Neural cell (in vitro differentiated cells): ENCODE results near the gene SHOX. TPM values are rescaled to one million over a fixed set of nuclear protein-coding genes. Genes with fewer than 3 reads are reported as not detected.

ENCODE experiments used
- H2AFZ ChIP-seq: fragments of 200-600, 300-800 bp; sonication (generic), shearing (Covaris generic); 2 replicates; pipeline ENCODE4 v1.6.0; 2014; ENCODE audit warnings: low read depth, mild to moderate bottlenecking, antibody characterized with exemption, low read length, moderate library complexity
- H3F3A ChIP-seq: fragments of 200-600 bp; shearing (Covaris generic); 2 replicates; pipeline ENCODE4 v1.6.1; 2016; ENCODE audit warnings: mild to moderate bottlenecking, moderate library complexity, mixed read lengths, antibody characterized with exemption, low read length; ENCODE audit not compliant: insufficient read depth, poor library complexity, severe bottlenecking
- H3K27ac ChIP-seq: fragments of 200-600, 300-800 bp; sonication (generic), shearing (Covaris generic); 2 replicates; pipeline ENCODE4 v1.5.1; 2014; ENCODE audit warnings: mild to moderate bottlenecking, low read length, moderate library complexity
- H3K27me3 ChIP-seq: fragments of 300-800, 200-600 bp; sonication (generic), shearing (Covaris generic); 2 replicates; pipeline ENCODE4 v1.6.0; 2014; ENCODE audit warnings: mild to moderate bottlenecking, low read depth, low read length, moderate library complexity; ENCODE audit not compliant: insufficient read depth
- H3K36me3 ChIP-seq: fragments of 300-800, 200-600 bp; sonication (generic), shearing (Covaris generic); 2 replicates; pipeline ENCODE4 v1.5.1; 2014; ENCODE audit warnings: mild to moderate bottlenecking, antibody characterized with exemption, low read length, moderate library complexity; ENCODE audit not compliant: insufficient read depth
- H3K4me2 ChIP-seq: fragments of 300-800, 200-600 bp; sonication (generic), shearing (Covaris generic); 2 replicates; pipeline ENCODE4 v1.6.0; 2014; ENCODE audit warnings: mild to moderate bottlenecking, low read length
- H3K4me3 ChIP-seq: fragments of 300-800, 200-600 bp; sonication (generic), shearing (Covaris generic); 2 replicates; pipeline ENCODE4 v1.5.1; 2014; ENCODE audit warnings: mild to moderate bottlenecking, low read length, moderate library complexity
- H3K79me2 ChIP-seq: fragments of 200-600 bp; shearing (Covaris generic); replicated peaks from 2 replicates; pipeline ENCODE4 v1.6.0; 2014; ENCODE audit warnings: mild to moderate bottlenecking, low read length, moderate library complexity; ENCODE audit not compliant: insufficient read depth
- H3K9ac ChIP-seq: fragments of 300-800, 200-600 bp; sonication (generic), shearing (Covaris generic); 2 replicates; pipeline ENCODE4 v1.6.1; 2016; ENCODE audit warnings: mild to moderate bottlenecking, low read length, mixed read lengths
- H3K9me2 ChIP-seq: fragments of 200-600 bp; shearing (Covaris generic); 2 replicates; pipeline ENCODE4 v1.6.1; 2016; ENCODE audit warnings: mild to moderate bottlenecking, low read length, mixed read lengths; ENCODE audit not compliant: insufficient read depth
- H3K9me3 ChIP-seq: fragments of 200-600, 300-800 bp; sonication (generic), shearing (Covaris generic); 2 replicates; pipeline ENCODE4 v1.6.1; 2016; ENCODE audit warnings: mild to moderate bottlenecking, mixed run types, low read length, moderate library complexity, mixed read lengths
- H4K20me1 ChIP-seq: fragments of 200-600 bp; shearing (Covaris generic); 2 replicates; pipeline ENCODE4 v1.6.1; 2016; ENCODE audit warnings: mild to moderate bottlenecking, mixed run types; ENCODE audit not compliant: insufficient read depth
- EP300 ChIP-seq: fragments of 450-650 bp; conservative IDR thresholded peaks from 2 replicates; pipeline ENCODE4 v1.6.1; 2014; ENCODE audit warnings: antibody characterized with exemption, mild to moderate bottlenecking, moderate library complexity; ENCODE audit not compliant: poor library complexity, severe bottlenecking
- EZH2 ChIP-seq: fragments of 200-600, 300-800 bp; shearing (Covaris generic), sonication (generic); IDR thresholded peaks from 2 replicates; pipeline ENCODE4 v1.6.1; 2014; ENCODE audit warnings: antibody characterized with exemption, low read length, borderline replicate concordance, mild to moderate bottlenecking; ENCODE audit not compliant: insufficient read depth, poor library complexity, severe bottlenecking
- MXI1 ChIP-seq: fragments of 450-650 bp; conservative IDR thresholded peaks from 2 replicates; pipeline ENCODE4 v1.6.1; 2014; ENCODE audit warnings: antibody characterized with exemption, mild to moderate bottlenecking; ENCODE audit not compliant: poor library complexity, severe bottlenecking
- POLR2AphosphoS5 ChIP-seq: IDR thresholded peaks from 2 replicates; pipeline ENCODE4 v1.6.1; 2012
- RAD21 ChIP-seq: fragments of 450-650 bp; conservative IDR thresholded peaks from 2 replicates; pipeline ENCODE4 v1.6.1; 2014; ENCODE audit warnings: antibody characterized with exemption, mild to moderate bottlenecking, moderate library complexity
- REST ChIP-seq: IDR thresholded peaks from 2 replicates; pipeline ENCODE4 v1.6.1; 2012; ENCODE audit warnings: borderline replicate concordance
- SMC3 ChIP-seq: fragments of 450-650 bp; conservative IDR thresholded peaks from 2 replicates; pipeline ENCODE4 v1.6.1; 2014; ENCODE audit warnings: antibody characterized with exemption, mild to moderate bottlenecking, moderate library complexity; ENCODE audit not compliant: poor library complexity
- TAF1 ChIP-seq: IDR thresholded peaks from 2 replicates; pipeline ENCODE4 v1.6.1; 2012; ENCODE audit warnings: low read depth
- polyA plus RNA-seq: library from polyadenylated mRNA; depleted of rRNA; stranded (reverse); fragments of >200 nt; gene quantifications from 2 replicates; pipeline ENCODE4 v1.2.3, GENCODE V29; 2014
- TF ChIP-seq, protein P1 (sequence below): fragments of 450-650 bp; IDR thresholded peaks from 2 replicates; pipeline ENCODE4 v1.5.1; 2014; ENCODE audit warnings: antibody characterized with exemption, mild to moderate bottlenecking, moderate library complexity; ENCODE audit not compliant: poor library complexity, severe bottlenecking

SHOX gene
- polyA plus RNA-seq, 1 donor from 2014 or later: not detected

- no peak overlapping the region for H3K27ac ChIP-seq
- no peaks in the 10 kb centered on the region for H3K9me2 ChIP-seq
- H3K9ac ChIP-seq: no peak overlapping the region
- no peaks in the 10 kb centered on the region for H3K9me3 ChIP-seq
- no peak overlapping the region for H2AFZ ChIP-seq
- H3K36me3 ChIP-seq: no peaks in the 10 kb centered on the region
- no peak overlapping the region for H3K4me2 ChIP-seq
- TF ChIP-seq EZH2: no peak
- TF ChIP-seq TAF1: no peak
- no peak for TF ChIP-seq MXI1
- TF ChIP-seq SMC3: no peak
- TF ChIP-seq, protein P1, sequence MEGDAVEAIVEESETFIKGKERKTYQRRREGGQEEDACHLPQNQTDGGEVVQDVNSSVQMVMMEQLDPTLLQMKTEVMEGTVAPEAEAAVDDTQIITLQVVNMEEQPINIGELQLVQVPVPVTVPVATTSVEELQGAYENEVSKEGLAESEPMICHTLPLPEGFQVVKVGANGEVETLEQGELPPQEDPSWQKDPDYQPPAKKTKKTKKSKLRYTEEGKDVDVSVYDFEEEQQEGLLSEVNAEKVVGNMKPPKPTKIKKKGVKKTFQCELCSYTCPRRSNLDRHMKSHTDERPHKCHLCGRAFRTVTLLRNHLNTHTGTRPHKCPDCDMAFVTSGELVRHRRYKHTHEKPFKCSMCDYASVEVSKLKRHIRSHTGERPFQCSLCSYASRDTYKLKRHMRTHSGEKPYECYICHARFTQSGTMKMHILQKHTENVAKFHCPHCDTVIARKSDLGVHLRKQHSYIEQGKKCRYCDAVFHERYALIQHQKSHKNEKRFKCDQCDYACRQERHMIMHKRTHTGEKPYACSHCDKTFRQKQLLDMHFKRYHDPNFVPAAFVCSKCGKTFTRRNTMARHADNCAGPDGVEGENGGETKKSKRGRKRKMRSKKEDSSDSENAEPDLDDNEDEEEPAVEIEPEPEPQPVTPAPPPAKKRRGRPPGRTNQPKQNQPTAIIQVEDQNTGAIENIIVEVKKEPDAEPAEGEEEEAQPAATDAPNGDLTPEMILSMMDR: no peak
- no peak for TF ChIP-seq RAD21
- no peak for TF ChIP-seq EP300
- no peak for TF ChIP-seq REST
- no peak for TF ChIP-seq POLR2AphosphoS5
- H3K79me2 ChIP-seq: no peaks in the 10 kb centered on the region
- H3K4me3 ChIP-seq: no peak overlapping the region
- H4K20me1 ChIP-seq: no peaks in the 10 kb centered on the region
- peaks cover 27% of the 10 kb centered on the region for H3K27me3 ChIP-seq
- no peaks in the 10 kb centered on the region for H3F3A ChIP-seq
These were observed 18.6 kb downstream of the SHOX start for GRCh38 chrX:649166-649565.

GRCh38 chrX:650324-650723 is 19.7 kb downstream of the SHOX start:
- Histone ChIP-seq H2AFZ (no peak overlapping the region), H3K4me2 (no peak overlapping the region), H3K27ac (no peak overlapping the region), H3K79me2 (no peaks in the 10 kb centered on the region), H3K4me3 (no peak overlapping the region), H3K27me3 (peaks cover 15% of the 10 kb centered on the region), H3K9me2 (no peaks in the 10 kb centered on the region), H3K9ac (no peak overlapping the region), H4K20me1 (no peaks in the 10 kb centered on the region), H3K9me3 (no peaks in the 10 kb centered on the region), H3F3A (no peaks in the 10 kb centered on the region), H3K36me3 (no peaks in the 10 kb centered on the region)
- TF ChIP-seq TAF1: no peak
- no peak for TF ChIP-seq MXI1
- TF ChIP-seq REST: no peak
- TF ChIP-seq EP300: no peak
- TF ChIP-seq POLR2AphosphoS5: no peak
